ENCODE results near the gene PLXNB3.

DNA sequence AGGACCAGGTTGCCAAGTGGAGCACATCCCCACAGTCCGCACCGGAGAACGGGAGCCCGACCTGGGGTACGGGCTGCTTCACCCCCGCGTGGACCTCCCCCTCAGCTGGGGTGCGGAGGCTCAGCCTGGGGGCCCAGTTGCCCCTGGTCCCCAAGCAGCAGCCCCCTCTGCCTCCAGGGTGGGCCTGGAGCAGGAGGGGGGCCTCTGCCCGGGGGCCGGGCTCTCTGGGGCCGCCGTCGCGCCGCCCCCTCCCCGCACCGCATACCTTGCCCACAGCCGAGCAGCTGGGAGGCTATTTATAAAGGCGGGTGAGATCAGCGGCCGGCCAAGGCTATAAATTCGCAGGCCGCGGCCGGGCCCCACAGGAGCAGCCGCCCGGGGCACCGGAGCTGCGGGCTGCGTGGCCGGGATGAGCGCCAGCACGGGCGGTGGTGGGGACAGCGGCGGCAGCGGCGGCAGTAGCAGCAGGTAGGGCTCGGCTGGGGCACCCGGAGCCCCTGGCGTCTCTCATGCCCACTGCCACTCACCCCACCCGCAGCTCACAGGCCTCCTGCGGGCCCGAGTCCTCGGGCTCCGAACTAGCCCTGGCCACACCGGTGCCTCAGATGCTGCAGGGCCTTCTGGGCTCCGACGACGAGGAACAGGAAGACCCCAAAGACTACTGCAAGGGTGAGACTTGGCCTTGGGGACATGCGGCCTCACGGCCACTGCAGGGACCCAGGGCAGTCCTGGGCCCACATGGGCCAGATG, 16.8 kb downstream of the PLXNB3 start, which contains the start of gene SRPK3:
- TF ChIP-seq, protein P1, sequence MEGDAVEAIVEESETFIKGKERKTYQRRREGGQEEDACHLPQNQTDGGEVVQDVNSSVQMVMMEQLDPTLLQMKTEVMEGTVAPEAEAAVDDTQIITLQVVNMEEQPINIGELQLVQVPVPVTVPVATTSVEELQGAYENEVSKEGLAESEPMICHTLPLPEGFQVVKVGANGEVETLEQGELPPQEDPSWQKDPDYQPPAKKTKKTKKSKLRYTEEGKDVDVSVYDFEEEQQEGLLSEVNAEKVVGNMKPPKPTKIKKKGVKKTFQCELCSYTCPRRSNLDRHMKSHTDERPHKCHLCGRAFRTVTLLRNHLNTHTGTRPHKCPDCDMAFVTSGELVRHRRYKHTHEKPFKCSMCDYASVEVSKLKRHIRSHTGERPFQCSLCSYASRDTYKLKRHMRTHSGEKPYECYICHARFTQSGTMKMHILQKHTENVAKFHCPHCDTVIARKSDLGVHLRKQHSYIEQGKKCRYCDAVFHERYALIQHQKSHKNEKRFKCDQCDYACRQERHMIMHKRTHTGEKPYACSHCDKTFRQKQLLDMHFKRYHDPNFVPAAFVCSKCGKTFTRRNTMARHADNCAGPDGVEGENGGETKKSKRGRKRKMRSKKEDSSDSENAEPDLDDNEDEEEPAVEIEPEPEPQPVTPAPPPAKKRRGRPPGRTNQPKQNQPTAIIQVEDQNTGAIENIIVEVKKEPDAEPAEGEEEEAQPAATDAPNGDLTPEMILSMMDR (IDR thresholded peaks at IDR 0.05; ENCODE audit: low read depth, low read length, missing input control) = no peak
- TF ChIP-seq, protein P2, sequence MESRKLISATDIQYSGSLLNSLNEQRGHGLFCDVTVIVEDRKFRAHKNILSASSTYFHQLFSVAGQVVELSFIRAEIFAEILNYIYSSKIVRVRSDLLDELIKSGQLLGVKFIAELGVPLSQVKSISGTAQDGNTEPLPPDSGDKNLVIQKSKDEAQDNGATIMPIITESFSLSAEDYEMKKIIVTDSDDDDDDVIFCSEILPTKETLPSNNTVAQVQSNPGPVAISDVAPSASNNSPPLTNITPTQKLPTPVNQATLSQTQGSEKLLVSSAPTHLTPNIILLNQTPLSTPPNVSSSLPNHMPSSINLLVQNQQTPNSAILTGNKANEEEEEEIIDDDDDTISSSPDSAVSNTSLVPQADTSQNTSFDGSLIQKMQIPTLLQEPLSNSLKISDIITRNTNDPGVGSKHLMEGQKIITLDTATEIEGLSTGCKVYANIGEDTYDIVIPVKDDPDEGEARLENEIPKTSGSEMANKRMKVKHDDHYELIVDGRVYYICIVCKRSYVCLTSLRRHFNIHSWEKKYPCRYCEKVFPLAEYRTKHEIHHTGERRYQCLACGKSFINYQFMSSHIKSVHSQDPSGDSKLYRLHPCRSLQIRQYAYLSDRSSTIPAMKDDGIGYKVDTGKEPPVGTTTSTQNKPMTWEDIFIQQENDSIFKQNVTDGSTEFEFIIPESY (IDR thresholded peaks at IDR 0.05) = no peak
- TF ChIP-seq TAF1 (conservative IDR thresholded peaks at IDR 0.05) (no peak), YY1 (IDR thresholded peaks at IDR 0.05) (no peak), RAD21 (IDR thresholded peaks at IDR 0.05) (no peak), SP1 (IDR thresholded peaks at IDR 0.05) (no peak), JUND (IDR thresholded peaks at IDR 0.05) (no peak), EGR1 (IDR thresholded peaks at IDR 0.05; ENCODE audit: low read depth in 2 of 2) (no peak), NR2F2 (IDR thresholded peaks at IDR 0.05) (no peak)
- TF ChIP-seq, protein P3, sequence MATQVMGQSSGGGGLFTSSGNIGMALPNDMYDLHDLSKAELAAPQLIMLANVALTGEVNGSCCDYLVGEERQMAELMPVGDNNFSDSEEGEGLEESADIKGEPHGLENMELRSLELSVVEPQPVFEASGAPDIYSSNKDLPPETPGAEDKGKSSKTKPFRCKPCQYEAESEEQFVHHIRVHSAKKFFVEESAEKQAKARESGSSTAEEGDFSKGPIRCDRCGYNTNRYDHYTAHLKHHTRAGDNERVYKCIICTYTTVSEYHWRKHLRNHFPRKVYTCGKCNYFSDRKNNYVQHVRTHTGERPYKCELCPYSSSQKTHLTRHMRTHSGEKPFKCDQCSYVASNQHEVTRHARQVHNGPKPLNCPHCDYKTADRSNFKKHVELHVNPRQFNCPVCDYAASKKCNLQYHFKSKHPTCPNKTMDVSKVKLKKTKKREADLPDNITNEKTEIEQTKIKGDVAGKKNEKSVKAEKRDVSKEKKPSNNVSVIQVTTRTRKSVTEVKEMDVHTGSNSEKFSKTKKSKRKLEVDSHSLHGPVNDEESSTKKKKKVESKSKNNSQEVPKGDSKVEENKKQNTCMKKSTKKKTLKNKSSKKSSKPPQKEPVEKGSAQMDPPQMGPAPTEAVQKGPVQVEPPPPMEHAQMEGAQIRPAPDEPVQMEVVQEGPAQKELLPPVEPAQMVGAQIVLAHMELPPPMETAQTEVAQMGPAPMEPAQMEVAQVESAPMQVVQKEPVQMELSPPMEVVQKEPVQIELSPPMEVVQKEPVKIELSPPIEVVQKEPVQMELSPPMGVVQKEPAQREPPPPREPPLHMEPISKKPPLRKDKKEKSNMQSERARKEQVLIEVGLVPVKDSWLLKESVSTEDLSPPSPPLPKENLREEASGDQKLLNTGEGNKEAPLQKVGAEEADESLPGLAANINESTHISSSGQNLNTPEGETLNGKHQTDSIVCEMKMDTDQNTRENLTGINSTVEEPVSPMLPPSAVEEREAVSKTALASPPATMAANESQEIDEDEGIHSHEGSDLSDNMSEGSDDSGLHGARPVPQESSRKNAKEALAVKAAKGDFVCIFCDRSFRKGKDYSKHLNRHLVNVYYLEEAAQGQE (IDR thresholded peaks at IDR 0.05) = no peak
- TF ChIP-seq, protein P4, sequence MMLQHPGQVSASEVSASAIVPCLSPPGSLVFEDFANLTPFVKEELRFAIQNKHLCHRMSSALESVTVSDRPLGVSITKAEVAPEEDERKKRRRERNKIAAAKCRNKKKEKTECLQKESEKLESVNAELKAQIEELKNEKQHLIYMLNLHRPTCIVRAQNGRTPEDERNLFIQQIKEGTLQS (IDR thresholded peaks at IDR 0.05) = no peak
- TF ChIP-seq, protein P5, sequence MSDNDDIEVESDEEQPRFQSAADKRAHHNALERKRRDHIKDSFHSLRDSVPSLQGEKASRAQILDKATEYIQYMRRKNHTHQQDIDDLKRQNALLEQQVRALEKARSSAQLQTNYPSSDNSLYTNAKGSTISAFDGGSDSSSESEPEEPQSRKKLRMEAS (IDR thresholded peaks at IDR 0.05) = no peak
